SIG-M5 treated with dmso at 0.1 percent for 504 hours (cell line): ENCODE measurements around the gene PJA1.

Source experiments
- DNase-seq: peaks from one replicate; lab custom pipeline; 2025; ENCODE audit not compliant: unreplicated experiment; lab: John Stamatoyannopoulos, UW

PJA1 gene

GRCh38 chrX:69172937-69173336 is 7.7 kb upstream of the PJA1 start:
- no peak for DNase-seq

- DNase-seq = no peak
Observed at GRCh38 chrX:69170319-69170718, 5.1 kb upstream of the PJA1 start.

DNA sequence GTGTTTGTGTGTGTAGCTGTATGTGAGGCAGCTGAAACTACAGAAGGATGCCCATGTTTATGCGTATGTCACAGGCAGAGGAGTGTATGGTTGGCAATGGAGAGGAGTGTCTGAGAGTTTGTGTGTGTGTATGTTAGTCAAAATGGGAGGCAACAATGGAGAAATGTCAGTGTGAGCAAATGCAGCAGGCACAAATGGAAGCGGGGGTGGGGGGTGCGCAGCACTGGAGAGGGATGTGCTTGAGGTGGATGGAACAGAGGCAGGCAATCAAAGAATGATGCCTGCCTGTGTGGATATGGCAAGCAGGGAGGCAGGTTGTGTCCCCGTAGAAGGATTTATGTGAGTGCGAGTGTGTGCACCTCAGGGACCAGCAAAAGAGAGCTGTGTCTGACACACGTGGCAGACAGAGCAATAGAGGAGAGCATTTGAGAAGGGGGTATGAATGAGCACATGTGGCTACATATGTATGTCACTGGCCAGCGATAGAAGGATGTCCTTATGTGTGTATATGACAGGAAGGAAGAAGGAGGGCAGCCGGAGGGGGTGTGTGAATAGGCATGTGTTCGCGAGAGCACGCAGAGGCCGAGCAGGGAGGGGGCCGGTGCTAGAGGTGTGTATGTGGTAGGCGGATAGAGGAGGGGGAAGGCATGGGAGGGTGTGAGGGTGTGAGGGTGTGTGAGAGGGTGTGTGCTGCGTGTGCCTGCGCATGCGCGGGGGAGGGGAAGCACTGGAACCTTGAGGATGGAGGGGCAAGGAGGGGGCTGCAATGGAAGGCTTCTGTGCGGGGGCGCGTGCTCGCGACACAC is 1.1 kb downstream of the PJA1 start:
- no peak for DNase-seq

DNA sequence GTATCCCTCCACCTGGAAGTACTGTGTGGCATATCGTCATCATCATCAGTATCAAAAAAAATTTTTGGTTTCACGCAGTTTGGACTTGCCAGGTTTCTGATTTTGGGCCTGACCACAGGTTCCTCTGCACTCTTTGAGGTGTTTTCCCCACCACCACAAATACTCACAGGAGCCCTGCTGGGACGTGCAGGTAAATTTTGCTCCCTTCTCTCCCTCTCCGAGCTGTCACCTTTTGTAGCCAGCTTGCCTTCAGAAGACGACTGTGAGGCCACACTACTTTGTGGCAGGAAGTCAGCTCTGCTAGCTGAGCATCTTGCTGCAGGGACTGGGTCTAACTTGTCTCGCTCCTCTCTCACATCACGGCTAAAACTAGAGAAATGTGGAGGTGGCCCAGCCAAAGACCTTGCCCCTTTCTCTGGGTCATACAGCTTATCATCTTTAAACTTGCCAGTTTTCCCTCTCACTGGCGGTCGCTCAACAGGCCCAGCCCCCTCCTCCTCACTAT is 2.8 kb downstream of the PJA1 start:
- no peak for DNase-seq

- DNase-seq = no peak
Observed at GRCh38 chrX:69161786-69162349, 3.4 kb downstream of the PJA1 start.

GRCh38 chrX:69161371-69161770 is 3.9 kb downstream of the PJA1 start:
- no peak for DNase-seq

DNA sequence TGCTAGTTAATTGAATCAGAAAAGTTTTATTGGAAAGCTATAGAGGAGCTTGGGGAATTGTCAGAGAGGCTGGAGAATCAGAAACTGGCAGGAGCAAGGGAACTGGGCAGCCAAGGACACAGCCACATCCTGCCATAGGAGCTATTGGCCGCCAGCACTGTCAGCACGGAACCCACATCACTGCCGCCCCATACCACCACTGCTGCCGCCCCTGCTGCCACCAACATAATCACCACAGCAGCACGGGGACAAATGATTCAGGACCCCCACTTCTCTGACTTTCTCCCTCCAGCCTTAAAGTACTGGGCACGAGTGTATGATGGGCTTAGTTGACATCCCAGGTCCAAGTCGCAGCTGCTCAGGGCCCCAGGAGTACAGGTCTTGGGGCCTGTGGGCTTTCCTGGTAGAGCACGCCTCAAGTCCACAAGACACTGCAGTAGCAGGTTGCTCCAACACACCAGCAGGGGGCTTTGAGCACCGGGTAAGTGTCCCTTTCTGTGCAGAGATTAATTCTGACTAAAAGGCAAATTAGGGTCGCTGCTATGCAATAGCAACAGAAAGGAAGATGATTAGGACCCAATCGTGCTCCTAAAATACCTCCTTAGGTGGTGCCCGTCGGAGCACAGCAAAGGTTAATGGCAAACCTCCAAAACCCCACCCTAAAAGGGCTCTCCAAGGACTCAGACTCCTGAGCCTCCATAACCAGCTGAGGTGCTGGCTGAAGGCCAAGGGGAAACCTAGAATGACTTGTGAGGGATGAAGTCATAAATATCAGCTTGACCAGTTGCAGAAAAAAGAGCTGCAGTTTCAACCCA is 6.9 kb downstream of the PJA1 start:
- peak; percentile 38 for DNase-seq

DNA sequence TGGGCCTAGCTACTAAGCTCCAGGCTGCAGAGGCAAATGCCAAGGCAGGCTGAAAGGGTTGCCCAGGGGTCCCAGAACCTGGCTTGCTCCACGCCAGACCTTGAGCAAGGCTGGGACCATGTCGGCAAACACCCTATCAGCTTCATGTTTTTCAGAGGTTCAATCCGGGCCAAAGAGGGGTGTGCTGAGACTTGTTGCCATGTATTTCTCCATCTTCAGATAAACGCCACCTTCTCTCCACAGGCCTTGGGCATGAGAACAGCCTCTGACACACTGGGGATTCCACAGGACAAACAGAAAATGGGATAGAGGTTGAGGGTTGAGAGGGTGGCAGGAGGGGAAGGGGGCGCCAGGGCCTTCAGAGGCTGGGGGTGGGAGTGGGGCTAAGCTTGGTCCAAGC is 8.6 kb downstream of the PJA1 start:
- no peak for DNase-seq

GRCh38 chrX:69155786-69156520 is 9.3 kb downstream of the PJA1 start:
- DNase-seq = no peak

DNA sequence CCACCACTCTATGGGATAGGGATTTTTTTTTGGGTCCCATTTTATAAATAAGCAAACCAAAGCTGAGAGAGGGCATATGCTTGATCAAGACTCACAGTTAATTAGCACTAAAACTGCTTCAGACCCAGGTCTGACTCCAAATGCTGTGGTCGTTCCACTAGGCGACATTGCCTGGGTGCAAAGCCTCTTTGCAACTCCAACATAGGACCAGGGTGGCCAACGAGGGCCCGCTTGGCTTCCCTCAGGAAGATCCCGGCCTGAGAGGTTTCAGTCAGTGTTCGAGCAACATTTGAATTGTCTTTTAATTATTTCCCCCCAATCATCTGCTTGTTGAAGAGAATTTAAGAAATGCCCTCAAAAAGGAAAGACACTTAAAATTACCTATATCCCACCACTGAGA is 11.2 kb downstream of the PJA1 start:
- no peak for DNase-seq

GRCh38 chrX:69153060-69153730 is 12.1 kb downstream of the PJA1 start:
- no peak for DNase-seq

- DNase-seq = peak; percentile 33
Observed at GRCh38 chrX:69152417-69152841, 12.8 kb downstream of the PJA1 start.

GRCh38 chrX:69151866-69152284 is 13.4 kb downstream of the PJA1 start:
- DNase-seq = no peak

- no peak for DNase-seq
Observed at GRCh38 chrX:69150281-69150960, 14.8 kb downstream of the PJA1 start.

DNA sequence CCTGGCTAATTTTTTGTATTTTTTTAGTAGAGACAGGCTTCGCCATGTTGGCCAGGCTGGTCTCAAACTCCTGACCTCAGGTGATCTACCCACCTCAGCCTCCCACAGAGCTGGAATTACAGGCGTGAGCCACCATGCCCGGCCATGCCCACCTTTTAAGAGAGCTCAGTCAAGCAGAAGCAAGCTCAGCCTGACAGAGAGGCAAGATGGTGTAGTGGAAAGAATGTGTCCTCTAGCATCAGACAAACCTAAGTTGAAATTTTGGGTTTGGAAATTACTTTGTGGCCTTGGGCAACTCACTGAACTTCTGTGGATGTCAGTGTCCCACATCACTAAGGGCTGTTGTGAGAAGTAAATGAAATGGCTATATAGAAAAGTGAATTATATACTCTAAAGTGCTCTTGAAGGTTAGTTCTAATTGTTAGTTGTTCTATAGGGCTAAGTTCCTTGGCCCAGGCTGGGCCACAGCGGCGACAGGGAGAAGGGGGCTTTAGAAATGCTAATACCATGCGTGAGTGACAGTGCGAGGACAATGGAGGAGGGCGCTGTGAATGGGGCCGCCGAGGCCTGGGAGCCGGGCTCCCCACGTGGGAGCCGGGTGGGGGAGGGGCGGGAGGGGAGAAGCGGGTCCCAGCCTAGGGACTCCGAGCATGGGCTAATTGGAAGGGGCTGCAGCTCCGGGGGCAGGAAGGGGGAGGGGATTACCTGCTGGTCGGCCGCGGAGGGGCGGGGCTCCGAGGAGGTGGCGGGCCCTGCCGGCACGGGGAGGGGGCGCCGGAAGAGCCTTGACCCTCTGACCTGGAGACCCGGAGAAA is 15.6 kb downstream of the PJA1 start:
- DNase-seq = no peak

GRCh38 chrX:69148946-69149345 is 16.3 kb downstream of the PJA1 start:
- no peak for DNase-seq

GRCh38 chrX:69146739-69147138 is 18.5 kb downstream of the PJA1 start:
- no peak for DNase-seq

GRCh38 chrX:69145714-69146113 is 19.5 kb downstream of the PJA1 start:
- no peak for DNase-seq
